NB4 (cell line): ENCODE data around the gene CCDC85A.

Experiments
- POLR2A ChIP-seq: IDR thresholded peaks from 2 replicates; pipeline ENCODE4 v1.6.1; 2011; ENCODE audit warnings: mild to moderate bottlenecking; ENCODE audit not compliant: insufficient read length; ENCODE audit errors: extremely low read depth
- TF ChIP-seq, protein P1 (sequence below): IDR thresholded peaks from 2 replicates; pipeline ENCODE4 v1.6.1; 2011; ENCODE audit warnings: low read depth, low read length

DNA sequence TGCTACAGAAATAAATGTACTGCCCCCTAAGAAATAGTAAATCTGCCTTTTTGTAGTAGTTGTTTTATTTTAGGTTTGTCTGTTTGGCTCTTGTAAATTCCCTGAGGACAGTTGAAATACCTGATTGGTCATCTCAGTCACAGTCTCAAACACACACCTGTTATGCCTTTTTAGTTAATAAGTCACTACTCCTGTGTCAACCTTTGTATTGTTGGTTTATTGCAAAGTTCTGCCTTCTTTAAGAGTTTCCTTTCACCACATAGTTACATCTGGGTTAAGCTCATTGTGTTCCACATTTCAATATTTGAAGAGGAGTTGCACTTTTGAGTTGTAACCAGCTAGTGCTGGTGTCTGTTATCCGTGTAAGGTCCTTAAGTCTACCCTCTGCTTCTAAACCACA lies 198.7 kb downstream of the CCDC85A start:
- TF ChIP-seq, protein P1, sequence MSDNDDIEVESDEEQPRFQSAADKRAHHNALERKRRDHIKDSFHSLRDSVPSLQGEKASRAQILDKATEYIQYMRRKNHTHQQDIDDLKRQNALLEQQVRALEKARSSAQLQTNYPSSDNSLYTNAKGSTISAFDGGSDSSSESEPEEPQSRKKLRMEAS: no peak
- no peak for TF ChIP-seq POLR2A
